Inferior parietal cortex (tissue), 1 donor: ENCODE results near the gene SYDE1.
"Not testable (repeated sequence)": the region's sequence is repeated elsewhere in the genome, so short reads cannot be mapped to it uniquely, and the experiment has no call there.

ENCODE experiments used
- DNase-seq: peaks from one replicate; pipeline ENCODE4 v3.0.0-alpha.2; 2016; ENCODE audit errors: extremely low spot score

Gene SYDE1, protein sequence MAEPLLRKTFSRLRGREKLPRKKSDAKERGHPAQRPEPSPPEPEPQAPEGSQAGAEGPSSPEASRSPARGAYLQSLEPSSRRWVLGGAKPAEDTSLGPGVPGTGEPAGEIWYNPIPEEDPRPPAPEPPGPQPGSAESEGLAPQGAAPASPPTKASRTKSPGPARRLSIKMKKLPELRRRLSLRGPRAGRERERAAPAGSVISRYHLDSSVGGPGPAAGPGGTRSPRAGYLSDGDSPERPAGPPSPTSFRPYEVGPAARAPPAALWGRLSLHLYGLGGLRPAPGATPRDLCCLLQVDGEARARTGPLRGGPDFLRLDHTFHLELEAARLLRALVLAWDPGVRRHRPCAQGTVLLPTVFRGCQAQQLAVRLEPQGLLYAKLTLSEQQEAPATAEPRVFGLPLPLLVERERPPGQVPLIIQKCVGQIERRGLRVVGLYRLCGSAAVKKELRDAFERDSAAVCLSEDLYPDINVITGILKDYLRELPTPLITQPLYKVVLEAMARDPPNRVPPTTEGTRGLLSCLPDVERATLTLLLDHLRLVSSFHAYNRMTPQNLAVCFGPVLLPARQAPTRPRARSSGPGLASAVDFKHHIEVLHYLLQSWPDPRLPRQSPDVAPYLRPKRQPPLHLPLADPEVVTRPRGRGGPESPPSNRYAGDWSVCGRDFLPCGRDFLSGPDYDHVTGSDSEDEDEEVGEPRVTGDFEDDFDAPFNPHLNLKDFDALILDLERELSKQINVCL

DNA sequence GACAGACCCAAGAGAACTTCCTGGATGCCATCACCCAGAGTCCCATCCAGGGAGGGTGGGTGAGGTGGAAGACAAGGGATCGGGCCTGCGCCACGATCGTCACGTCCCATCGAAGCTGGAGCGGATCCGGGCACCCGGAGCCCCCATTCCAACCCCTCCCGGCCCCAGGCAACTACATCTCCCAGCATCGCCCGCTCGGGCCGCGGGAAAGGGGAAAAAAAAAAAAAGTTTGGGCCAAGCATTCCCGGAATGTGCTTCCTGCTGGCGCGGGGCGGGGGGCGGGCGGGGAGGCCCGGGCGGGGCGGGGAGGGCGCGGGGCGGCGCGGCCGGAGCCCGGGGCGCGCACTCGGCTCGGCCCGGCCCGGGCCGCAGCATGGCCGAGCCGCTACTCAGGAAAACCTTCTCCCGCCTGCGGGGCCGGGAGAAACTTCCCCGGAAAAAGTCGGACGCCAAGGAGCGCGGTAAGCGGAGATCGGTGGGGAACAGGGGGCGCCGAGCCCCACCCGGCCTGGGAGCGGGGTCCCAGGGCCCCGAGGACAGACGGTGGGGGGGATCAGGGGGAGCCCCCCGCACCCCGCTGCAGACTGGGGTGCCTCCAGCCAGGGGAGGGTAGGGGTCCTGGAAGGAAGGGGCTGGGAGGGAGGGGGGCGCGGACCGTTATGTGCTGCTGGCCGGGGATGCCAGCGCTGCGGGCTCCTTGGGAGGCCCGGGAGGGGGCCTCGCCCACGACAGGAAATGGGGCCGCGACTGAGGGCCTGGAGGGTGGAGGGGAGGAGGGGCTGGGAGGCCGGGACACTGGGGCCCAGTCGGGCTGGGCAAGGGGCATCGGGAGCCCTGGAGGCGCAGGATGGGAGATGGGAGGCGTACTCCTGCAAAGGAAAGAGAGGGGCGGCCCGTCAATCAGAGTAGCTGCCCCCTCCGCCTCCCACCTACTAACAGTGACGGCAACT lies at the start of gene SYDE1:
SYDE1 (plus strand) TSS at position 341 of the 950 bp plus-strand sequence; CDS start at position 374, 33 bp downstream.
- DNase-seq, result no peak

DNA sequence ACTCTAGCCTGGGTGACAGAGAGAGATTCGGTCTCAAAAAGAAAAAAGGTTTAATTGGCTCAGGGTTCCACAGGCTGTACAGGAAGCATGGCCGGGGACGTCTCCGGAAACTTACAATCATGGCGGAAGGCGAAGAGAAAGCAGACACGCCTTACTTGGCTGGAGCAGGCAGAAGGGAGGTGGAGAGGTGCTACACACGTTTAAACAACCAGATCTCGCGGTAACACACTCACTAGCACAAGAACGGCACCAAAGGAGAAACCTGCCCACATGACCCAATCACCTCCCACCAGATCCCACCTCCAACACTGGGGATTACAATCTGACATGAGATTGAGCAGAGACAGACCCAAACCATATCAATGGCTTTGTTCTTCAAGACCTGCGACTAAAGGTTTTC lies 45.2 kb upstream of the SYDE1 start:
- DNase-seq, result no peak

DNA sequence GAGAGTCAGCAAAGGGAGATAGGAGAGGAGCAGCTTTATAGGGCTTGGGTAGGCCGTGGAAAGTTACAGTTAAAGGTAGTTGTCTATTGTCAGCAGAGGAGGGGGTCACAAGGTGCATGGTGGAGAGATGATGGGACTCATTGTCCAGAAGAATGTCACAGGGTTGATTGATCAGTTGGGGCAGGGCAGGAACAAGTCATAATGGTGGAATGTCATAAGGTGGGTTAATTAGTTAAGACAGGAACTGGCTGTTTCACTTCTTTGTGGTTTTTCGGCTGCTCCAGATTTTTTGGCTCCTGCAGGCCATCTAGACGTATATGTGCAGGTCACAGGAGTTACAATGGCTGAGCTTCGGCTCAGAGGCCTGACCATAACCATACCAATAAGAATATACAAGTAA lies 36.8 kb upstream of the SYDE1 start:
- not testable (repeated sequence) for DNase-seq

DNA sequence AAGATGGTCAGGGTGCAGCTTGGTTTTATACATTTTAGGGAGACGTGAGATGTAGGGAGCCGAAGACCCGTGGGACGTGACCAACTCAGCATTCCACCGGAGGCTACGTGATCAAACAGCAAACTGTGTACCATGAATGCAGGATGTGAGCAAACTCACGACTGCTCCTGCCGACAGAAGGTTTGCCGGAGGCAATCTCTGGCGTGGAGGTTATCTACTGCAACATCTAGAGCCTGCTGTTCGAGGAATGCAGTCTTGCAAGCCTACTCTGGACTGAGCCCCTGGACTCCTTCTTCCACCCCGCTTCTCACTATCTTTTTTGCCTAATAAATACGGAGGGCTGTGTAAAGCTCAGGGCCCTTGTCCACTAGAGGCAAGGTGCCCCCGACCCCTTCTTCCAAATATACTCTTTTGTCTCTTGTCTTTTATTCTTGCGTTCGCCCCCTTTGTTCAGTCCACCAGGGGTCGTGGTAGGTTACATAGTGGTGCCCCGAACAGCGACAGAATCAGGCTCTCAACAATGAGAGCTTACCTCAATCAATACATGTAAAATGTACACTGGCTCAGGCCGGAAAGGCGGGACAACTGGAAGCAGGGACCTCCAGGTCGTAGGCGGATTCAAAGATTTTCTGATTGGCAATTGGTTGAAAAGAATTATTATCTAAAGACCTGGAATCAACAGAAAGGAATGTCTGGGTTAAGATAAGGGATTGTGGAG lies 34.1 kb upstream of the SYDE1 start:
- DNase-seq, result no peak

DNA sequence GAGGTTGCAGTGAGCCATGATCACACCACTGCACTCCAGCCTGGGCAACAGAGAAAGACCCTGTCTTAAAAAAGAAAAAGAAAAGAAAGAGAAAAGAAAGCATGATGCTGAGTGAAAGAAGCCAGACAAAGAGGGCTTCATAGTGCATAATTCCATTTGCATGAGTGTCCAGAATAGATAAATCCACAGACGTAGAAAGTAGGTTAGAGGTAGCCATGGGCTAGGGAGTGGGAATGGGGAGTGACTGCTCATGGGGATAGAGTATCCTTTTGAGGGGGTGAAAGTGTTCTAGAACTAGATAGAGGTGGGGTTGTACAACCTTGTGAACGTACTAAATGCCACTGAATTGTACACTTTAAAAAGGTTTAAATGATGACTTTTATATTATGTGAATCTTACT lies 32.8 kb upstream of the SYDE1 start:
- DNase-seq, result no peak

DNA sequence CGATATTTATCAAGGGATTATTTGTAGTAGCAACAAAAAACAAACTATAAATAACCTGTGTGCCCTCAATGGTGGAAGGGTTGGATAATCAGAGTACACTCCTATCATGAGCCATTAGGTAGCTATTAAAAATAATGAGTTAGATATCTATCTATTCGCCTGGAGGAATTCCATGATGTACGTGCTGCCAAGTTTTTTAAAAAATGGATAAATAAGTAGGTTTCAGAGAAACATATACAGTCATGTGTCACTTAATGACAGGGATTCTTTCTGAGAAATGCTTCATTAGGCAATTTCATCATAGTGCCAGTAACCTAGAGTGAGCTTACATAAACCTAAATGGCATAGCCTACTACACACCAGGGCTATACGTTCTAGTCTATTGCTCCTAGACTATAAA lies 31.4 kb upstream of the SYDE1 start:
- no peak for DNase-seq

DNA sequence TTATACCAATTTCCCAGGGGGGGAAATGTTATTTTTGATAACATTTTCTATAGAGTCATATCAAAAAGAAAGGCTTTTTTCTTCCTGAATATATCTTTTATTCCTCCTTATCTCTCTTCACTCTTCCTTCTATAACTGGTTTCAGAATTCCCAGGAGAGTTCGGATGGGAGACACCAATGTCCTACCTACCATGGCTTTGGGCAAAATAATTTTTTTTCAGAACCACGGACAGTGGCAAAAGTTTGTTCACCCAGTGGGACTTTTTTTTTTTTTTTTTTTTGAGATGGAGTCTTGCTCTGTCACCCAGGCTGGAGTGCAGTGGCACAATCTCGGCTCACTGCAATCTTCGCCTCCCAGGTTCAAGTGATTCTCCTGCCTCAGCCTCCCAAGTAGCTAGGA lies 27.2 kb upstream of the SYDE1 start:
- not testable (repeated sequence) for DNase-seq

DNA sequence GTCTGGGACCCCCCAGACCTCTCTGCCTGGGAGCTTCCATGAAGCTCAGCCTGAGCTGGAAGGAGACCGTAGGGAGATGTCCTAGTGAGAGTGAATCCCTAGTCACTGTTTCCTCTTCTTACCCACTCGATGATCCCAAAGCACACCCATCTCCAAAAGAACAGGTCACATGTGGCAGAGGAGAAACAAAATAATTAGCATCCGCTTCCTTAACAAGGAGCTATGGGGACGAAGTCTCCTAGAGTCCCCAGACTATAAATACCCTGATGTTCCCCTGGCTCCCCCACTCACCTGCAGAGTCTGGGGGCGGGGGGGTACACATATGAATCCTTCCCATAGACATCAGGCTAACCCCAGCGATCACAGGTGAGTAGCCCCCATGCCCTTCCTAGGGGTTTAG lies 25.3 kb upstream of the SYDE1 start, which contains the start of gene OR1I1:
OR1I1 (plus strand) TSS at position 301 of the 400 bp plus-strand sequence. CDS start 4,855 bp downstream, outside the sequence.
- DNase-seq, result no peak

DNA sequence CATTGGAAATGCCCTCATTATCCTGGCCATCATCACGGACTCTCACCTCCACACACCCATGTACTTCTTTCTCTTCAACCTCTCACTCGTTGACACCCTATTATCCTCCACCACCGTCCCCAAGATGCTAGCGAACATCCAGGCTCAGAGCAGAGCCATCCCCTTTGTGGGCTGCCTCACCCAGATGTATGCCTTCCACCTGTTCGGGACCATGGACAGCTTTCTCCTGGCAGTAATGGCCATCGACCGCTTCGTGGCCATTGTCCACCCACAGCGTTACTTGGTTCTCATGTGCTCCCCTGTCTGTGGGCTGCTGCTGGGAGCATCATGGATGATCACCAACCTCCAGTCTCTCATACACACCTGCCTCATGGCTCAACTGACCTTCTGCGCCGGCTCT lies 20.0 kb upstream of the SYDE1 start:
- DNase-seq, result no peak

DNA sequence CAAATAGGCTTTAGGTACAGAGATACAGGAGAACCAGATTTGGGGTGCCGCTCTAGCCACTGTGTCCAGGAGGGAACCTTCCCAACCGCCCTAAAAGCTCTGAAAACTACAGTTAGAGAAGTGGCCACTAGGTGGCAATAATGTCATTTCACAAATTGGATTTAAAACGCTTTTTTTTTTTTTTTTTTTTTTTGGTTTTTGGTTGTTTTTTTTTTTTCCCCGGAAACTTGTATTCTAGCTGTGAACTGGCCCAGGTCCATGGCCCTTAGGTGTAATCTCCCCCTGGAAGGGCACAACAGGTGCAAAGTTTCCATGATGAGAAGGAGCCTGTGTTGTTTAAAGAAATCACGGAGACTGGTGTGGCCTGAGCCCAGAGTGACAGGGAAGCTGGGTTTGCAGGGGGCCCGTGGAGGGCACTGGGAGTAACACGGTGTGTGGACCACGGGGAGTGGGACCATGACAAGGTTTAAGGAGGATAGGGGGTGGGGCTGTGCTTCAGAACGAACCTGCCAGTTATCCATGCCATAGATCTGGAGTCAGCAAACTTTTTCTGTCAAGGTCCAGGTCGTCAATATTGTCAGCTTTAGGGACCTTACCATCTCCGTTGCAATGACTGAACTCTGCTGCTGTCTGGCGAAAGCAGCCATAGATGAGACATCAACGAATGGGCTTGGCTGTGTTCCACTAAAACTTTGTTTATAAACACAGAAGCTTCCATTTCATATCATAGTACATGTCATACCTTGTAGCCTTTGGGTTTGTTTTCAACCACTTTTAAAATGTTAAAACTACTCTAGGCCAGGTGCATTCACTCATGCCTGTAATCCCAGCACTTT lies 15.1 kb upstream of the SYDE1 start:
- peak; percentile 74 for DNase-seq

DNA sequence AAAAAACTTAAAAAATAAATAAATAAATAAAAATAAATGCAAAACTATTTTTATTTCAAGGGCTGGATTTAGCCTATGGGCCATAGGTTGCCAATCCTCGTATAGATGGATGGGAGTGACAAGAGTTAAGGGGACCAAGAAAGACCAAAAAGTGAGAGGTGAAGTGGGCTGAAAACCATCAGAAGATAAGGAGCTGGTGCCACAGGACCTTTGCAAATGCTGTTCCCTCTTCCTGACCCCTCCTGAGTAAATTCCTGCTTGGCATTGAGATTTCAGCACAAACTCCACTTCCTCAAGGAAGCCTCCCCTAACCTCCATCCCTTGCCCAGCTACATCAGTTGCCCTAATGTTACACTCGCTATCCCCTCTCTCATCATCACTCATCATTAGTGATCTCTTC lies 14.2 kb upstream of the SYDE1 start:
- DNase-seq, result no peak

DNA sequence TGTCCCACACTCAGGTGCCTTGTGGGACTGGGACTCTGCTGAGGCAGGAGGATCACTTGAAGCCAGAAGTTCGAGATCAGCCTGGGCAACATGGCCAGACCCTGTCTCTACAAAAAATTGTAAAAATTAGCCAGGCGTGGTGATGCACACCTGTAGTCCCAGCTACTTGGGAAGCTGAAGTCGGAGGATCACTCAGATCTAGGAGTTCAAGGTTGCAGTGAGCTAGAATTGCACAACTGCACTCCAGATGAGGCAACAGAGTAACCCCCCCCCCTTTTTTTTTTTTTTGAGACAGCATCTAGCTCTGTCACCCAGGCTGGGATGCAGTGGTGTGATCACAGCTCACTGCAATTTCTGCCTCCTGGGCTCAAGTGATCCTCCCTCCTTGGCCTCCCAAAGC lies 11.0 kb upstream of the SYDE1 start:
- DNase-seq, result no peak

DNA sequence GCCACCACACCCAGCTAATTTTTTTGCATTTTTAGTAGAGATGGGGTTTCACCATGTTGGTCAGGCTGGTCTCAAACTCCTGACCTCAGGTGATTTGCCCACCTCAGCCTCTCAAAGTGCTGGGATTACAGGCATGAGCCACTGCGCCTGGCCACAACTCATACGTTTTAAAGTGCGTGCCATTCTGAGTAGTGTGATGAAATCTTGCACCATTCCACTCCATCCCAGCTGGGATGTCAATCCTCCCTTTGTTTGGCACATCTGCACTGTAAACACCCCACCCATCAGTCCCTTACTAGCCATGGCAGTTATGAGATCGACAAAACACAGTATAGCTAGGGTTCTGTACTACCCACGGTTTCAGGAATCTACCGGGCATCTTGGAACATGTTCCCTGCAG lies 9.2 kb upstream of the SYDE1 start:
- DNase-seq, result not testable (repeated sequence)

DNA sequence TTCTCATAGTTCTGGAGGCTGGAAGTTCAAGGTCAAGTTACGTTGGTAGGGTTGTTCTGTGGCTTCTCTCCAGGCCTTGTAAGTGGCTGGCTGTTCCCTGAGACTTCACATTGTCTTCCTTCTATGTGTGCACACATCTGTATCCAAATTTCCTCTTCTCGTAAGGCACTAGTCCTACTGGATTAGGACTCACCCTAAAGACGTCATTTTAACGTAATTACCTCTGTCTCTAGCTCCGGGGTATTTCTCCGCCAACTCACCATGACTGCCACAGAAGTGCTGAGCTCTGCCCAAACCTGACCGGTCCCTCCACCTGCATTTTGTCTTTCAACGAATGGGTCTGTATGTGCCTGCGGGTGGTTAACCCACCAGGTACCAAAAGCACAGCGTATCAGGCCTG lies 8.7 kb upstream of the SYDE1 start:
- DNase-seq, result no peak

DNA sequence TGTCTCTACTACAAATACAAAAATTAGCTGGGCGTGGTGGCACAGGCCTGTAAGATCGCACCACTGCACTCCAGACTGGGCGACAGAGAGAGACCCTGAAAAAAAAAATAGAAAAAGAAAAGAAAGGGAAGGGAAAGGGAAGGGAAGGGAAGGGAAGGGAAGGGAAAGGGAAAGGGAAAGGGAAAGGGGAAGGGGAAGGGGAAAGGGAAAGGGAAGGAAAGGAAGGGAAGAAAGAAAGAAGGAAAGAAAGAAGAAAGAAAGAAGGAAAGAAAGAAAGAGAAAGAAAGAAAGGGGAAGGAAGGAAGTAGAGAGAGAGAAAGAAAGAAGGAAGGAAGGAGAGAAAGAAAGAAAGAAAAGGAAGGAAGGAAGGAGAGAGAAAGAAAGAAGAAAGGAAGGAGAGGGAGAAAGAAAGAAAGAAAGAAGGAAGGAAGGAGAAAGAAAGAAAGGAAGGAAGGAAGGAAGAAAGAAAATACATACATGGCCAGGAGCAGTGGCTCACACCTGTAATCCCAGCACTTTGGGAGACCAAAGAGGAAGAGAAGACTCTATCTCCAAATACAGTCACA lies 8.1 kb upstream of the SYDE1 start:
- no peak for DNase-seq

DNA sequence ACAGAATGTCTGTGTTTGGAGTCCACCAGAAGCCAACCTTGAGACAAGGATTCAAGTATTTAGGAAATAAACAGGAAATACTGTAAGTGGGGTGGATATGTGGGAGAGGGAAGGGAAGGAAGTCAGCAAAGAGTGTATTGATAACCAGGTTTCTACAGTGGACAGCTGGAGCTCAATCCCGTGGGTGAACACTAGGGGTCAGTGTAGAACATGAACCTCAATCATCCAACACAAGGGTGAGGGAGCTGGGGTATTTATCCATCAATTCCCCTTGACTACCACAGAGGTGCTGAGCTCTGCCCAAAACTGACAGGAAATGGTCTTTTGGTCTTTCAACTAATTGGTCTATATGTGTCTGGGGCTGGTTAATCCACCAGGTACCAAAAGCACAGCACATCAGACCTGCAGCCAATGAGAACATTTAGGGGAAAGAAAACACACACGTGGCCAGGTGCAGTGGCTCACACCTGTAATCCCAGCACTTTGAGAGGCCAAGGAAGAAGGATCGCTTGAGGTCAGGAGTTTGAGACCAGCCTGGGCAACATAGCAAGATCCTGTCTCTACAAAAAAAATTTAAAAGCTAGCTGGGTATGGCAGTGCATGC lies 5.6 kb upstream of the SYDE1 start:
- DNase-seq, result no peak

DNA sequence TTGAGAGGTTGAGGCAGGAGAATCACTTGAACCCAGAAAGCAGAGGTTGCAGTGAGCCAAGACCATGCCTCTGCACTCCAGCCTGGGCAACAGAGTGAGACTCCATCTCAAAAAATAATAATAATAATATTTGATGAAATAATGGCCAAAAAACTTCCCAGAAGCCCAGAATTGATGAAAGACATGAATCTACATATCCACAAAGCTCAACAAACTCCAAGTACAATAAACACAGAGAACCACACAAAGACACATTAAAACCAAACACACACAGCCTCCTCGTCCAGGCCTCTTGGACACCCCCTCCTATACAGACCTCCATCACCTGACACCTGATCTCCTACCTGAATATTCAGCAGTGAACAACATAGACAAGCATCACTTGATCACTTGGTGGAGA lies 3.2 kb upstream of the SYDE1 start:
- DNase-seq, result no peak

DNA sequence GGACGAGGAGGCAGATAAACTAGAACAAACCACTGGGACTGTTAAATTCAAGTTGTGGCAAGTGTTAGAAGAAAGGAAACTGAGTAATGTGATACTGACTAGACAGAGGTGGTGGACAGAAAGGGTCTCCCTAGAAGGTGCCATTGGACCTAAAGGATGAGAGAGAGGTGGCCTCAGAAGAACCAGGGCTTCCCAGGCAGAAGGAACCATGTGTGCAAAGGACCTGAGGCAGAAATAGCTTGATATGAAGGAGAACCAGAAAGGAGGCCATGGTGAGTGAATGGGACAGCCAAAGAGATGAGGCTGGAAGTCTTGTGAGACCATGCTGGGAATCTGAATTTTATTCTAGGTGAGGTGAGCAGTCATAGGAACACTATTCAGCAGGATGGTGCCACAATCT lies 2.8 kb upstream of the SYDE1 start:
- DNase-seq, result no peak

DNA sequence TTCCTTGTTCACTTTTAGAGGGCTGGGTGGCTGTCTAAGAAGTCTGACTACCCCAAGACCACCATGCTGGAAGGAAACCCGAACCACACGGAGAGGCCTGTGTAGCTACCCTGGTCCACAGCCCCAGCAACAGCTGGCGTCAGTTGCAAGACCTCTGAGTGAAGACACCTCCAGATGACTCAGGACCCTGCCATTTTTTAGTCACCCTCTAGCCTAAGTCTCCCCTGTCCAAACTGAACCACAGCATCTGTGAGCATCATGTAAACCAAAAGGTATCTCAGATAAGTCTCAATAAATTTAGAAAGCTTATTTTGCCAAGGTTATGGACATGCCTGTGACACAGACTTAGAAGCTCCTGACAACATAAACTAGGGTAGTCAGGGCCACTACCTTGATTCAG lies 2.2 kb upstream of the SYDE1 start:
- DNase-seq, result no peak
